ENCODE measurements around the gene METTL21C. TPM values are rescaled to one million over a fixed set of nuclear protein-coding genes. Genes with fewer than 3 reads are reported as not detected.

METTL21C gene
- not detected for polyA plus RNA-seq (2013, experiment 1 of 2; ENCODE audit: insufficient read length)
- polyA plus RNA-seq (2013, experiment 2 of 2; ENCODE audit: insufficient read length): not detected

GRCh38 chr13:102694937-102695336 lies at the start of gene METTL21C:
Gene METTL21C, minus strand, starts transcription at chr13:102695044. Its CDS starts 546 bp downstream, at chr13:102694498.
- no peak for DNase-seq

- DNase-seq: no peak
Measured at GRCh38 chr13:102742506-102742905, 47.7 kb upstream of the METTL21C start.

- no peak for DNase-seq
Measured at GRCh38 chr13:102742101-102742500, 47.3 kb upstream of the METTL21C start.

DNA sequence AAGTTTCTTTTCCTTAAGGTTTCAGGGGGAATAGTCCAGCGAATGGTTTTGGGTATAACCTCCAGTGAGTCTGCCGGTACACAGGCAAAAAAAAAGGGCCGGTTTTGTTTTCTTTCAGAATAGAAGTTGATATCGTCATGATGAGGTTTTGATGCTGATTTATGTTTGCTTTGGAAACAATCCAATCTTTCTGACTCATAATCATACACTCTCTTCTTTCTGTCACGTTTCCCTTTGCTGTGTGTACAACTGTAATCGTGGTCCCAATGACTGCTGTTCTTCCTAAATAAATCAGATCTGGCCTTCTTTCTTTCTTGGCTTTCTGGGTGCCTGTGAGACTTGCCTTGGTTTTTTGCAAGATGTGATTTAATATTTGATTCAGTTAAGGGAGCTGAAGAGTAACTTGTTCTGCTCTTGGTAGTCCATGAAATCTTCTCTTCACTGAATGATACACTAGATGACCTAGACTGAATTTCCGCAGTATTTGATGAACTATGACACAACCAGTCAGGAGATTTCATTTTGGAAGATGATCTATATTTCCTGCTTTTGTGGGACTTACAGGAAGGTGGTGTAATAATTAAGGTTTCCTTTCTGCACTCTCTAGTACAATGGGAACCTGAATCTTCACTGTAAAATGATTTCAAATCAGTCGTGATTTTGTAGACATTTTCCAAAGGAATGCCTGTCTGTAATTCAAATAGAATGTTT lies 34.9 kb upstream of the METTL21C start:
- DNase-seq: peak; percentile 76

GRCh38 chr13:102726430-102726829 lies 31.6 kb upstream of the METTL21C start:
- no peak for DNase-seq

DNA sequence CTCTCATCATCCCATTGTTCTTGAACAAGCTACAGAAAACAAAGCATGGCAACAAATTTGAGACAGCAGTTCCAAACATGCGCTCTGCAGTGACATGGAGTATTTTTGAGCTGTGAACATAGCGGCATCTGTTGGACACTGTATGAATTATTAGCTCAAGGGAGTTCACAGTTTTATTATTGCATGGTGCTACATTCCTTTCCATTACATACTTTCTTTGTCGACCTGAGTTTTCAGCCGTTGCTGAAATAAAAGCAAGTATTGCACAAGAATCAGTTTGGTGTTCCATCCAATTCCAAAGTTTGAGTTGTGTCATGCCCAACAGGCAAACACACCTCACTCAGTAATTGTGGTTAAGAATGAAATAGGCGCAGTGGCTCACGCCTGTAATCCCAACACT lies 30.1 kb upstream of the METTL21C start:
- DNase-seq: peak; percentile 69

- no peak for DNase-seq
Measured at GRCh38 chr13:102721800-102722231, 27.0 kb upstream of the METTL21C start.

DNA sequence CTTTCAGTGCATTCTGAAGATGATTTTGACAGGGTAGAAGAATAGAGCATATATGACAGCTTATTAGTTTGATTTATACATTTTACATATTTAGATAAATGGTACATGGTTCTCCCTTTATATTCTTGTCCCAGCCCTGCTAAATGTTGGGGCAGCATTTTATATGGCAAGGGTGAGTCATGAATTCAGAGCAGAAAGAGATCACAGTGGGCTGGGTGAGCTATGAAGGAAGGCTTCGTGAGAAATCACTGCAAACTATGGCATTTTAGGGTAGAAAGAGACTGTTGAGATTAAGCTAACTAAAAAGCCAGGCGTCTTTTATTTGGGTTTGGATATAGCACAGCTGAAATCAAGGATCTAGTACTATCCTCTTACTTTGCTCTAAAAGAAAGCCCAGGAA lies 23.9 kb upstream of the METTL21C start:
- DNase-seq: no peak

- DNase-seq: no peak
Measured at GRCh38 chr13:102715447-102715846, 20.6 kb upstream of the METTL21C start.

- DNase-seq: no peak
Measured at GRCh38 chr13:102710261-102710679, 15.4 kb upstream of the METTL21C start.

DNA sequence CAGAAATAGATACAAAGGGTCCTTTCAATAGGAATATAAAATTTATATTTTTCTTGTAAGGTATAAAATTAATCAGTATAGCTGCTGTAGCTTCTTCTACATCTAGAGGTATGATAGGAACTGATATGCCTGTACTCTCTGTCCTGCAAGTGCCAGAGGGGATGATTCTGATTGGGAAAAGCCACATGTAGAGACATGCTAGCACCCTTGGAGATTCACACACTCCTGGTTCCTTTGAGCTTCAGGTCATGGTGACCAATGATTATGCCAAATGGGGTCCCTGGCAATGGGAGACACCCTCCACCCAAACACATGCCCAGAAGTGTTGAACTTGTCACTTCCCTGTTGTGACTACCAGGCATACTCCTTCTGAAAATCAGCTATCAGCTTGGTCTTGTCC lies 14.7 kb upstream of the METTL21C start:
- DNase-seq: no peak

DNA sequence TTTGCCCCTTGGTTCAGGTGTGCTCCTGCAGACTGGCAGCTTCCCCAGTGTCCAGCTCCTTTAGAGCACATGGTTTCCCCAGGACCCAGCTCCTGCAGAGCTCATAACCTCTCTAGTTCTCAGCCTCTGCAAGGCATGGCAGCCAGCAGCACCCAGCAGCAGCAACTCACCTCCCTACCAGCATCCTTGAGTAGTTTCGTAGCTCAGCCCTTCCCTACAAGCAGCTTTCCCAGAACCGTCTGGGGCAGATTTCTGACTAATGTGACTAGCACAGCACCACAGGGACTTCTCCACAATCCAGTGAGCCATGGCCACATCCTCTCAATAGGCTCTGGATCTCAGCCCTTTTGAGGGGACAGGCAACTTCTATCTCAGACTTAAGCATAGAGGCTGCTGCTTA lies 14.1 kb upstream of the METTL21C start:
- no peak for DNase-seq

DNA sequence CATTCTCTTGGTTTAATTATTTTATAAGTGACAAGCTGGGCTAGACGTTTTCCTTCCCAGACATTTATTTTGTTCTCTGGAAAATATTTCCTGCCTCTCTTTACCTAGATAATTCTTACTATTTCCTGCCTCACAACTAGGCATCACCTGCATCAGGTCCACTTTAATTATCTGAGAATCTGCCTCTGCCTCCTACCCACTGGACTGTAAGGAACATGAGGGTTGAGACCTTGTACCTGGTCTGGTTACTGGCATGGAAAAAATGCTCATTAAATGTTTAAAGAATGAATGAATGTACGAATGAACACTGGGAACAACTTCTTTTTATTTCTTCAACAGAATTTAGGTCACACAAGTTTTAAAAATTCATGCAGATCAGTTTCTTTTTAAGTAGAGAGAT lies 13.4 kb upstream of the METTL21C start:
- DNase-seq: no peak

- peak; percentile 95 for DNase-seq
Measured at GRCh38 chr13:102707467-102707866, 12.6 kb upstream of the METTL21C start.

DNA sequence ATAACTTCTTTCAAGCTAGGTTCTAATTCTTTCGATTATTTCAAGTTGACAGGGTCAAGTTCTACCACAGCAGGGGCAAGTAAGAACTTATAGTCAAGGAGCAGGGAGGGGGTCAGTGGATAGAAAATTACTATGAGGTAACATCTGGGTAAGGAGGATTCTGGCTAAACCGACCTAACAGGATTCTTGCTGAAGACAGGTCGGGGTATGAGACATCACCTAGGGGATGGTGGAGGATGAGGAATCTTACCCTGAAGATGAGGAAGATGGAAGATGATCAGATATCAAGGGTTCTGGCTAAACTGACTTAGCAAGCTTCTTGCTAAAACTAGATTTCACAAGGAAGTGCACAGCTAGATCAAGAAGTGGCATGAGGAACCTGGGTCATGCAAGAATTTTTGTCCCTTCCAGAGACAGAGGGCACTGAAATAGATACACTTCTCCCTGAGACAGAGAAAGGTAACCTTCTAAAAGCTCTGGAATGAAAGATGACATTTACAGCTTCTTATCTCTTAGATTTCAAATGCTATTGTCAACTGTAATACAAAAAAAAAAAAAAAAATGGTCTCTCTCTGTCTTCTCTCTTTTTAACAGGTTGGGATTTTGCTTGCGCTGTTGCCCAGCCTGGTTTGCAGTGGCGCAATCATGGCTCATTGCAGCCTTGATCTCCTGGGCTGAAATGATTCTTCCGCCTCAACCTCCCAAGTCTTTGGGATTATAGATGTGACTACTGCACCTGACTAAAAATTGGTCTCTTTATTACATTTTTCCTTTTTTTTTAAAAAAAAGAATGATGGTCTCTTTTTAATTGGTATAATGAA lies 9.6 kb upstream of the METTL21C start:
- no peak for DNase-seq

GRCh38 chr13:102703726-102704035 lies 8.8 kb upstream of the METTL21C start:
- no peak for DNase-seq

- DNase-seq: no peak
Measured at GRCh38 chr13:102702965-102703725, 8.3 kb upstream of the METTL21C start.

DNA sequence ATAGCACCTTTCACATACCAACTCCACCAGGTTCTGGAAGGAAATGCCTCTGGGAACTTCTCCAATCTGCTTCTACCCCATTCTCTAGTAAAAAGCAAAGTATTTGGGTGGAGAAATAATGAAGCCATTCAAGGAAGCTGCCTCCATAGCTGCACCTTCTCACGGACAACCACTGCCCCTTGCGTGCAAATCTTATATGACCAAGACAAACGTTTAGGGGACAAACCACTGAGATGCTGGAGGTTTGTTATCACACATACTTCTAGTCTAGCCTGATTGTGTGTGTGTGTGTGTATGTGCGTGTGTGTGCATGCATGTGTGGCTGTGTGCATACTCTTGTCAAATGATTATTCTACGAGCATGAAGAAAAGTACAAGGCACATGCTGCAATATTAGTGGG lies 6.5 kb upstream of the METTL21C start:
- DNase-seq: no peak

GRCh38 chr13:102700088-102701031 lies 5.5 kb upstream of the METTL21C start:
- DNase-seq: peak; percentile 42

- DNase-seq: no peak
Measured at GRCh38 chr13:102699504-102699903, 4.7 kb upstream of the METTL21C start.

- no peak for DNase-seq
Measured at GRCh38 chr13:102698649-102698980, 3.8 kb upstream of the METTL21C start.

Data from fibroblast of skin of back (primary cell).